Skeletal muscle satellite cell (primary cell): ENCODE data around the gene KRTAP5-7.

ENCODE experiments used
- H3K27me3 ChIP-seq: 2 replicates; pipeline ENCODE4 v1.7.0; 2013; ENCODE audit warnings: low read length; ENCODE audit not compliant: control insufficient read depth, insufficient read depth
- H3K36me3 ChIP-seq: 2 replicates; pipeline ENCODE4 v1.7.0; 2013; ENCODE audit warnings: mild to moderate bottlenecking, control low read depth, low read length; ENCODE audit not compliant: insufficient read depth
- H3K4me1 ChIP-seq: 2 replicates; pipeline ENCODE4 v1.7.0; 2013; ENCODE audit warnings: low read length; ENCODE audit not compliant: control insufficient read depth, insufficient read depth
- H3K4me2 ChIP-seq: 2 replicates; pipeline ENCODE4 v1.7.0; 2013; ENCODE audit warnings: mild to moderate bottlenecking, low read length
- H3K4me3 ChIP-seq: 2 replicates; pipeline ENCODE4 v1.7.0; 2013; ENCODE audit warnings: low read length
- H3K9ac ChIP-seq: 2 replicates; pipeline ENCODE4 v1.7.0; 2013; ENCODE audit warnings: mild to moderate bottlenecking, low read depth, low read length, moderate library complexity
- H3K9me3 ChIP-seq: replicated peaks from 2 replicates; pipeline ENCODE4 v1.7.0; 2013; ENCODE audit warnings: mild to moderate bottlenecking, control low read depth, low read length

The KRTAP5-7 gene

DNA sequence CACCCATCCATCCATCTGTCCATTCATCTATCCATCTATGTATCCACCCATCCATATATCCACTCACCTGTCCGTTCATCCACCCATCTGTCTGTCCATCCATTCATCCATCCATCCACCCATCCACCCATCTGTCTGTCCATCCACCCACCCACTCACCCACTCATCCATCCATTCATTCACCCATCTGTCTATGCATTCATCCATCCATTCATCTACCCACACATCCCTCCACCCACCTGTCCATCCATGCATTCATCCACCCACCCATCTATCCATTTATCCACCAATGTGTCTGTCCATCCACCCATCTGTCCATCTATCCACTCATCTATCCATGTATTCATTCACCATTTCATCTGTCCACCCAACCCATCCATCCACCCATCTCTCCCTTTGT, 40.7 kb upstream of the KRTAP5-7 start:
- Histone ChIP-seq H3K4me1 (no peaks in the 10 kb centered on the region), H3K27me3 (no peaks in the 10 kb centered on the region), H3K9me3 (no peaks in the 10 kb centered on the region), H3K4me2 (no peak overlapping the region), H3K36me3 (peaks cover 58% of the 10 kb centered on the region), H3K4me3 (no peak overlapping the region), H3K9ac (no peak overlapping the region)

DNA sequence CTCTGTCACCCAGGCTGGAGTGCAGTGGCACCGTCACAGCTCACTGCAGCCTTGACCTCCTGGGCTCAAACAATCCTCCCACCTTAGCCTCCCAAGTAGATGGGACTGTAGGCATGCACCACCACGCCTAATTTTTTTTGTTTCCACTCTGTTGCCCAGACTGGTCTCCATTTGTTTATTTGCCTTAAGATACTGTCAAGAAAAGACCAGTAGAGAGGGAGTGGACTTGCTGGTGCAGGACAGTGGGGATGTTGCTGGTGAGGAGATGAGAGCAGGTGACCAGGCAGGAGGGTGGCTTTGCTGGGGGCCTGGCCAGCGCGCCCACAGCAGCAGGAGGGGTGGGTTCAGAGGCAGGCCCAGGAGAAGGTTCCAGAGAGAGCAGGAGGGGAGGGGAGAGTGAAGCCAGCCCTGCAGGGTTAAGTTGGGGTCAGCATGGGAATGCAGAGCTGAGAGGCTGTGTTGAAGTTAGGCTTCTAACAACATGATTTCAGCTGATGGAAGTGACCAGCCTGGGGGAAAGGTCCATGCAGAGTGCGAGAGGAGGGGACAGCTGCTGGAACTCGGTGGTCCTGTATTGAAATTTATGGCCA, 38.3 kb upstream of the KRTAP5-7 start:
- Histone ChIP-seq H3K9me3 (no peaks in the 10 kb centered on the region), H3K27me3 (no peaks in the 10 kb centered on the region), H3K36me3 (peaks cover 58% of the 10 kb centered on the region), H3K4me2 (no peak overlapping the region), H3K4me3 (no peak overlapping the region), H3K9ac (no peak overlapping the region), H3K4me1 (no peaks in the 10 kb centered on the region)

DNA sequence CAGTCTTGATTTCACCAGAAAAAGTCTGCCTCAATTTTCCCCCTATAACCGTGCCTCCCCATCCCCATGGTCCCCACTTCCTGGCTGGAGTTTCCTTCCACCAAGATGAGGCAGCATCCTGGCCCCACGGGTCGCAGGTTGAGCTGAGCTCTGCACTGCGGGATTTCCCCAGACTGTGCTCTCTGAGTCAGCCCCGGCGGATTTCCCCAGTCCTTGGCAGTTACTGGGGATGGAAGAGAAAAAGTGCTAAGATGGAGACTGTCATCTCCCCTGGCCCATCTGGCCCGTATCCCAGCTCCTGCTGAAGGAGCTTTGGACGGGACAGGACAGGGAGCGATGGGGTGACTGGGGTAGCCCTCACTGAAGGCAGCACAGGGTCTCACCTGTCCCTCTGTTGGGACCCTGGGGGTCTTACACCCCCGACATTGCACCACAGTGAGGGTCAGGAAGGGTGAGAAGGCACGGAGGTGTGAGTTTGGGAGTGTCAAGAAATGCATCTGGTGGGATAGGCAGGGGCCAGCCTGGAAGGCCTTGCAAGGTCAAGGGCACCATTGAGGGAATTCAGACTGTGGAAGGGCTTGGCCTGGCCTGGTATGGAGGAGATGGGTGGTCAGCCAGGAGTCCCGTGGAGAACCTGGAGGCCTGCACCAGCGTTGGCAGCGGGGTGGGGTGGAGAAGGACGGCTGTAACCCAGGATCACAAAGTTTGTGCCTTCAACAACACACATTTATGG, 37.6 kb upstream of the KRTAP5-7 start:
- Histone ChIP-seq H3K4me3 (no peak overlapping the region), H3K27me3 (no peaks in the 10 kb centered on the region), H3K9ac (no peak overlapping the region), H3K4me2 (no peak overlapping the region), H3K36me3 (peaks cover 56% of the 10 kb centered on the region), H3K9me3 (no peaks in the 10 kb centered on the region), H3K4me1 (no peaks in the 10 kb centered on the region)

DNA sequence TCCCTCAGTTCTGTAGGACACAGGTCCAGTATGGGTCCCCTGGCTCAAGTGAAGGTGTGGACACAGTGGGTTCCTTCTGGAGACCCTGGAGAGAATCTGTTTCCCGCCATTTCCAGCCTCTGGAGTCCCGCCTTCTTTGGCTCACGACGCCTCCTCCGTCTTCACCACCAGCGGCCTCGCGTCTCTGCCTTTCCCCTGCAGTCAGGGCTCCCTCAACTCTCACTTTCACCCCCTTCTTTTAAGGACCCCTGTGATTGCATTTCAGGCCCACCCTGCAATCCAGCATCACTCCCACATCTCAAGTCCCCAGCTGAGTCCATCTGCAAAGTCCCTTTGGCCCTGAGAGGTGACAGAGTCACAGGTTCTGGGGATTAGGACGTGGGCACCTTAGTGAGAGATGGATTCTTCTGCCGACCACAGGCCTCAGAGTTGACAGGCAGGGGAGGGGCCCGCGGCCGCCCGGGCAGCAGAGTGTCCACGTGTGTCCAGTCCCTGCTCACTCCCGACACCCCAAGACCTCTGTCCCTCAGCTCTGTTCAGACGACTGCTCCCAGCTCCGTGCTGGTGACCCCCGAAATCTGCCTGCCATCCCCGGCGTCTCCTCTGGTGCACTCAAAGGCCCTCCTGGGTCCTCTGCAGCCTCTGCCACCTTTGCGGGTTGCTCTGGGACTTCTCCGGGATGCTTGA, 36.9 kb upstream of the KRTAP5-7 start:
- H3K27me3 ChIP-seq, result no peaks in the 10 kb centered on the region
- H3K36me3 ChIP-seq, result peaks cover 53% of the 10 kb centered on the region
- no peak overlapping the region for H3K4me2 ChIP-seq
- no peak overlapping the region for H3K9ac ChIP-seq
- no peak overlapping the region for H3K4me3 ChIP-seq
- no peaks in the 10 kb centered on the region for H3K4me1 ChIP-seq
- no peaks in the 10 kb centered on the region for H3K9me3 ChIP-seq

DNA sequence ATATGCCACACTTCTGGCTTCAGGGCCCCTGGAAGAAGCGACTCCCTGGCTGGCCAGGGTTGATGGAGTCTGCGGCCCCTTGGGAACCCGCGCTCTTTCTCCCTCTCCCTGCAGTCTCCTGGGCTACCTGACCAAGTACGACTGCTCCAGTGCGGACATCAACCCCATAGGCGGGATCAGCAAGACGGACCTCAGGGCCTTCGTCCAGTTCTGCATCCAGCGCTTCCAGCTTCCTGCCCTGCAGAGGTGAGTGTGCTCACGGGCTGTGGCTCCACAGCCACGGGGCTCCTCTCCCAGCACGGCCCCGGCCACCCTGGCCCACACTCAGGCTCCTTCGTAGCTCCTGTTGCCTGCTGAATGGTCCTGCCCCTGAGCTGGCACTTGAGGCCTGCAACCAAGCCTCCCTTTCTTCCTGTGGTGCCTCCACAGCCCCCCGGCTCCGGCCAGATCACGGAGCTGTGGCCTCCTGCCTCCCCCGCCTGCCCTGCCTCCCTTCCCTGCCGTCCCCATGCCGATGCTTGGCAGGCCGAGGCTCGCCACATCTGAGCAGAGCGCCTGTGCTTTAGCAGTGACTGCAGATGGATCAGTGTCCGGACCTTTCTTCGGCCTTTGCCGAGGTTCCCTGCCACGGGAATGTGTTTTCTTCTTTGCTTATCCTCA, 36.2 kb upstream of the KRTAP5-7 start:
- Histone ChIP-seq H3K9me3 (no peaks in the 10 kb centered on the region), H3K36me3 (peaks cover 53% of the 10 kb centered on the region), H3K4me2 (no peak overlapping the region), H3K9ac (no peak overlapping the region), H3K4me3 (no peak overlapping the region), H3K4me1 (no peaks in the 10 kb centered on the region), H3K27me3 (no peaks in the 10 kb centered on the region)

DNA sequence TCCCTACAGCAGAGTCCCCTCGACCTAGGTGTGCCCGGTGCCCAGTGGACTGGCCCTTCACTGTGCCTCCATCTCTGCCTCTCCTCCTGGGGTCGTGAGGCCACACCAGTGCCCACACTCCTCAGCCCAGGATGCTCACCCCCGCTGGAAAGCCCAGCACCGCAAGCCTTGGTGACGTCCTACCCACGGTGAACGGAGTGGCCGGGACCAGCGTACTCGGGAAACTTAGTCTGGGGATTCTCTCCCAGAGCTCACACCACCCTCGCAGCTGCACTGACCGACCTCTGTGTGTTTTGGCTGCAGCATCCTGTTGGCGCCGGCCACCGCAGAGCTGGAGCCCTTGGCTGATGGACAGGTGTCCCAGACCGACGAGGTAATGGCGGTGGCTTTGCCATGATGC, 35.5 kb upstream of the KRTAP5-7 start:
- Histone ChIP-seq H3K4me3 (no peak overlapping the region), H3K4me2 (no peak overlapping the region), H3K27me3 (no peaks in the 10 kb centered on the region), H3K36me3 (peaks cover 56% of the 10 kb centered on the region), H3K4me1 (no peaks in the 10 kb centered on the region), H3K9ac (no peak overlapping the region), H3K9me3 (no peaks in the 10 kb centered on the region)

DNA sequence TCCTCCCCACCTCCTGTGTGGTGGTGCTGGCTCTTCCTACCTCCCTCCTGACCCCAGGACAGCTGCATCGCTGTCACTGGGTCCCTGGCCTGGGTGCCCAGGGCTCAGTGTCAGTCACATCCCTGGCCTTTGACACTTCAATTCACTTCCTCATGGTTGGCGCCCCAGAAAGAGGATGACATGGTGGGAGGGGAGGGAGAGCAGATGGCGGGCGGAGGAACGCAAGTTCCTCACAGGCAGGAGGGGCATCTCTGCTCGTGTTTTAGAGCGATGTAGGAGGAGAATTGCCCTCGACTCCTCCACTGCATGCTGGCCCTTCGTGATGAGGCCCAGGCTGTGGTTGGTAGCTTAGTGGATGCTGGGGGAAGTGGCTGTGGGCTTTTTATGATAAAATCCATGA, 35.1 kb upstream of the KRTAP5-7 start:
- Histone ChIP-seq H3K27me3 (no peaks in the 10 kb centered on the region), H3K36me3 (peaks cover 58% of the 10 kb centered on the region), H3K4me3 (no peak overlapping the region), H3K9me3 (no peaks in the 10 kb centered on the region), H3K4me1 (no peaks in the 10 kb centered on the region), H3K4me2 (no peak overlapping the region), H3K9ac (no peak overlapping the region)

DNA sequence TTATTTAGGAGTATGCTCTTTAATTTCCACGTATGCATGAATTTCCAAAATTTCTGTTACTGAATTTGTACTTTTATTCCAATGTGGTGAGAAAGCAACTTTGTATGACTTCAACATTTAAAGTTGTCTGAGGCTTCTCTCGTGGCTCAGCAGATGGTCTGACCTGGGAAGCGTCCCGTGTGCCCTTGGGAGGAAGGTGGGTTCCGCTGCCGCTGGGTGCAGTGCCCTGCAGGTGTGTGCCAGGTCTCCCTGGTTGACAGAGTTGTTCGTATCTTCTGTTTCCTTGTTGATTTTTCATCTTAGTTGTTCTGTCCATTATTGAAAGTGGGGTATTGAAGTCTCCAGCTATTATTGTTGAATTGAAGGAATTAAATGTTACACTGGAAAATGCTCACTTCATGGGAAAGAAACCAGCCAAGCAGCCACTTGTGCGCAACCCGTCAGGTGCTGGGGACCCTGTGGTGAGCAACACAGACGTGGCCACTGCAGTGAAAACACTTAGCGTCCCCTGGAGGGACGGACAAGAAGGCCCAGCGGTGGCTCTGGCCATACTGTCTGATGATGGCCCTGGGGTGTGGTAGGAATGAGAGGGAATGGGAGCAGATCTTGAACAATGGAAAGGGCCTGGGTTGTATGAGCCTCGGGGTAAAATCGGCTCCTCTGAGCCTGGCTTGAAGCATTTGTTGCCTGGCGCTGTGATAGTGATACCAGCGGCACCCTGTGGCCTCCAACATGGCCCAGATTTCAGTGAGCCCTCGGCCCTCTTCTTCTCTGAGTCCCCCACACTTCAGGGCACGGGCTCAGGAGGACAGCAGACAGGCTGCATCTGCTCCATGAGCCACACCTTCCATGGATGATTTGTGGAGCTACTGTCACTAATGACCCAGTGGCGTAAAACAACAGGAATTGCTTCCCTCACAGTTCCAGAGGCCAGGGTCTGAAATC, 31.5 kb upstream of the KRTAP5-7 start:
- Histone ChIP-seq H3K9me3 (no peaks in the 10 kb centered on the region), H3K4me1 (peaks cover 21% of the 10 kb centered on the region), H3K4me2 (no peak overlapping the region), H3K9ac (no peak overlapping the region), H3K36me3 (peaks cover 79% of the 10 kb centered on the region), H3K27me3 (no peaks in the 10 kb centered on the region), H3K4me3 (no peak overlapping the region)

DNA sequence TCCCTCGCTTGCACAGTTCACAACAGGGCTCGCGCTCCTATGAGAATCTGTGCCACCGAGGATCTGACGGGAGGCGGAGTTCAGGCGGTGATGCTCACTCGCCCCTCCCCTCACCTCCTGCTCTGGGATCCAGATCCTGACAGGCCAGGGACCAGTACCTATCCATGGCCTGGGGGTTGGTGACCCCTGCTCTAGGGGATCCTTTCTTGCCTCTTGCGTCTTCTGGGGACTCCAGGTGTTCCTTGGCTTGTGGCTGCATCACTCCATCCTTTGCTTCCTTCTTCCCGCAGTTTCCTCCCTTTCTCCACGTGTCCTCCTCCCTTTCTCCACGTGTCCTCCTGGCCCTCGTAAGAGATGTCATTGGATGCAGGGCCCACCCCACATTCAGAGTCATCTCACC, 30.6 kb upstream of the KRTAP5-7 start:
- H3K4me1 ChIP-seq, result peaks cover 22% of the 10 kb centered on the region
- no peak overlapping the region for H3K4me3 ChIP-seq
- H3K9me3 ChIP-seq, result no peaks in the 10 kb centered on the region
- no peak overlapping the region for H3K4me2 ChIP-seq
- H3K36me3 ChIP-seq, result peaks cover 76% of the 10 kb centered on the region
- H3K9ac ChIP-seq, result no peak overlapping the region
- H3K27me3 ChIP-seq, result no peaks in the 10 kb centered on the region

DNA sequence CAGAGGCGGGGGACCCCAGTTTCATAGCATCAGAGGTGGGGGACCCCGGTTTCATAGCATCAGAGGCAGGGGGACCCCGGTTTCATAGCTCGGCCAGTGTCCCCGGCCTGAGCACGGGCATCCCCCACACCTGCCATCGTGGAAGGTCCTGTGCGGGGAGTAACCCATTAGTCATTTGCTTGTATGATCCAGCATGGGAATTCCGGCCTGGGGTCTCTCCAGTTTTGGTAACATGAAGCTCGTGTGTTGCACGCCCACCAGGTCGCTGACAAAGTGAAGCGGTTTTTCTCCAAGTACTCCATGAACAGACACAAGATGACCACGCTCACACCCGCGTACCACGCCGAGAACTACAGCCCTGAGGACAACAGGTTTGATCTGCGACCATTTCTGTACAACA, 29.0 kb upstream of the KRTAP5-7 start:
- Histone ChIP-seq H3K27me3 (no peaks in the 10 kb centered on the region), H3K36me3 (peaks cover 62% of the 10 kb centered on the region), H3K9ac (no peak overlapping the region), H3K4me1 (peaks cover 22% of the 10 kb centered on the region), H3K4me2 (no peak overlapping the region), H3K9me3 (no peaks in the 10 kb centered on the region), H3K4me3 (no peak overlapping the region)

DNA sequence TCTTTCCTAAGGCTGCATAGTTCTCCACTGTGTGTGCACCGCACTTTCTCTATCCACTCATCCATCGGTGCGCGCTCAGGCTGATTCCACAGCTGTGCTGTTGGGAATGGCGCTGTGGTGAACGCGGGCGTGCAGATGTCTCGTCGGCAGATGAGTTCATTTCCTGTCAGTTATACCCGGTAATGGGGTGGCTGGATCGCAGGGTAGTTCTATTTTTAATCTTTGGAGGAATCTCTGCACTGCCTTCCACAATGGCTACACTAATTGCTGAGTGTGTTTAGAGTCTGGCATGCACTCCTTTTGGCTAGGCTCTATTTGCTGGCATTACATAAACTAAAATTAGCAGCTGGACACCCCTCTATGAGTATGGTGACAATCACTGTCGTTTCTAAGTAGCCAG, 27.9 kb upstream of the KRTAP5-7 start:
- H3K9me3 ChIP-seq, result no peaks in the 10 kb centered on the region
- peak overlapping the region; percentile 13 for H3K4me3 ChIP-seq
- peak overlapping the region; percentile 38 for H3K4me2 ChIP-seq
- peaks cover 60% of the 10 kb centered on the region for H3K36me3 ChIP-seq
- H3K27me3 ChIP-seq, result no peaks in the 10 kb centered on the region
- H3K9ac ChIP-seq, result peak overlapping the region; percentile 34
- H3K4me1 ChIP-seq, result peaks cover 22% of the 10 kb centered on the region
